HUDEP-2 (cell line): ENCODE measurements around the gene FAM120AOS.

Experiments
- DNase-seq, 76 experiments: peaks; one replicate each; lab custom pipeline; 2025; ENCODE audit not compliant: unreplicated experiment in 76 of 76; lab: John Stamatoyannopoulos, UW

Gene FAM120AOS

GRCh38 chr9:93397661-93398373, 55.6 kb downstream of the FAM120AOS start:
- no peak for DNase-seq
